AG04450 (cell line): ENCODE results near the gene ZNF277. TPM values are rescaled to one million over a fixed set of nuclear protein-coding genes. Genes with fewer than 3 reads are reported as not detected.

Experiments
- CTCF ChIA-PET: fragments of 300-600, 350-600 bp; formaldehyde crosslinking; extraction: SDS; loops from one replicate; lab custom pipeline; 2022; ENCODE audit warnings: antibody characterized with exemption, inconsistent platforms; lab: Charles Lee
- POLR2A ChIA-PET: fragments of 350-600 bp; formaldehyde crosslinking; extraction: SDS; loops from one replicate; lab custom pipeline; 2021; ENCODE audit warnings: antibody characterized with exemption, inconsistent platforms; lab: Yijun Ruan, JAX
- DNase-seq: peaks from one replicate; pipeline ENCODE4 v3.0.0-alpha.2; 2011; ENCODE audit warnings: low read depth, low spot score
- H3K27ac ChIP-seq: one replicate; pipeline ENCODE4 v1.5.1; 2012; ENCODE audit warnings: low read depth, low read length, control low read depth
- H3K27me3 ChIP-seq: one replicate; pipeline ENCODE4 v1.6.0; 2012; ENCODE audit warnings: low read length; ENCODE audit not compliant: control insufficient read depth, insufficient read depth
- H3K4me3 ChIP-seq: 2 replicates; pipeline ENCODE4 v1.5.1; 2011; ENCODE audit warnings: mild to moderate bottlenecking, low read depth, low read length, control low read depth
- H3K9me3 ChIP-seq: 2 replicates; pipeline ENCODE4 v1.5.1; 2012; ENCODE audit warnings: low read length; ENCODE audit not compliant: control insufficient read depth, insufficient read depth
- CTCF ChIP-seq: IDR thresholded peaks from 2 replicates; pipeline ENCODE4 v1.5.1; 2011; ENCODE audit warnings: low read depth, low read length, control low read depth, inconsistent platforms
- polyA plus RNA-seq: library from polyadenylated mRNA; depleted of rRNA; stranded (reverse); fragments of >200 nt; gene quantifications from 2 replicates; pipeline ENCODE4 v1.2.3, GENCODE V29; 2011

ZNF277 gene
- polyA plus RNA-seq, 1 experiment = 30.3 TPM

DNA sequence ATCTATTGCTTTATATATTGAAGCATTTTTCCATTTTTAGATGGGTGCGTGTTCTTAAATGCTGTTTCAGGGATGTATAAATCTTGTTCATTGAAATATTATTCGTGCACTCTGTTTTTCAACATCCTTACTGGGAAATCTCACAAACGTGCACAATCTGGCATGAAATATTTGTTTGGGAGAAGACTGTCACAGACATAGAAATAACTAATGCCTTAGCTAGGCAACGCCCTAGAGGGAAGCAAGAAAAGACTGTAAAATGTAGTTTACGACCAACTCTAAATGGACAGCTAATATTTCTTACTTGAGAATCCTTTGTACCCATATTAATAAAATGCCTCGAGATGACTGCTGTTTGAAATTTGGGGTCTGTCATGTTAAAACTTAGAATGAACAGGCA, 9.2 kb upstream of the ZNF277 start:
- no peak overlapping the region for H3K27ac ChIP-seq
- CTCF ChIA-PET = no interaction called here
- H3K9me3 ChIP-seq = no peaks in the 10 kb centered on the region
- TF ChIP-seq CTCF = no peak
- DNase-seq = no peak
- H3K27me3 ChIP-seq = no peaks in the 10 kb centered on the region
- POLR2A ChIA-PET = interaction anchor here (0.5 kb wide), 1 partner anchor 8 kb away, joined by 3 read pairs; no protein-coding TSS in a partner anchor
- H3K4me3 ChIP-seq = no peak overlapping the region

DNA sequence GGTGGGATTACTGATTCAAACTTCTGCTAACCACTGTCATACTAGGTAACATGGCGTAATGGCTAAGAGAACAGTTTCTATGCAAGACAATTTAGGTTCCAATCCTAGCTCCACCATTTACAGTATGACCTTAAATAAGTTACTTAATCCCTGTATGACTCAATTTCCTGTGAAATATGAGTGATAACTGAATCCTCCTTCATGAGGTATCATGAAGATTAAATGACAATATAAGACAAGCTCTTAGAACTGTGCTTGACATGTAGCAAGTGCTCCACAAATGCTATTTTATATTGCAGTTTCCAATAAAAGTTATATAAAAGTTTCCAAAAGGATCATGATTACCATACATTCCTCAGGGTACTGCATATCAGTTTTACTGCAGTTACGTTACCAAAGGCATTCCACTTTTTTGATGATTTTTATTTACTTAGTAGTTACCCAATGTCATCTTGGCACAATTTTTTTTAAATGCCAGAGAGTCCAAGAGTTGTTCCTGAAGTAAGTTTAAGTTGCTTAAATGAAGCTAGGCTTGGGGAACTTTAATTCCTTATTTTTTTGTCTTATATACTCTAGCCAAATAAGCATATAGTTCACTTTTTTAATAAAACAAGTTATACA, 7.3 kb upstream of the ZNF277 start:
- POLR2A ChIA-PET = interaction anchor here (1.1 kb wide), 1 partner anchor 251 kb away, joined by 3 read pairs; the partner anchor contains the start of gene IFRD1
- H3K27me3 ChIP-seq = no peaks in the 10 kb centered on the region
- TF ChIP-seq CTCF = no peak
- DNase-seq = no peak
- H3K27ac ChIP-seq = no peak overlapping the region
- no peak overlapping the region for H3K4me3 ChIP-seq
- no peaks in the 10 kb centered on the region for H3K9me3 ChIP-seq
- CTCF ChIA-PET = interaction anchor here (0.7 kb wide), 1 partner anchor 211 kb away, joined by 3 read pairs; no protein-coding TSS in a partner anchor

DNA sequence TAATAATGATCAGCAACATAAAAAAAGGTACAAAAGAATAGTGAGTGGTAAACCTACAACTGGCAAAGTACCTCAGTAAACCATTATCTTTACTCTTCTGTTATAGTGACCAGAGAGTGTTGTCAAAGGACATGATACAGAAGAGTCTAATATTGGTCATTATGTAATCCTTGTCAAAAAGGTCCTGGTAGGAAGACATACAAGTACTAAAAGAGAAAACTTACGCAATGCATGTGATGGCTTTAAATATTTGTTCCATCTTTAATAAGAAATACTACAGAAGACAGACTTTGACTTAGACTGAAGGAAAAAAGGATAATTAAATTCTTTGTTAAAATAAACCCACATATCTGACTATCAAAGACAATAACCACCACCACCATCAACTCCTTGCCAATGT, 6.8 kb upstream of the ZNF277 start:
- CTCF ChIA-PET = interaction anchor here (2.0 kb wide), 1 partner anchor 436 kb away, joined by 5 read pairs; no protein-coding TSS in a partner anchor
- no peak for DNase-seq
- TF ChIP-seq CTCF = no peak
- Histone ChIP-seq H3K9me3 (no peaks in the 10 kb centered on the region), H3K4me3 (no peak overlapping the region), H3K27me3 (no peaks in the 10 kb centered on the region), H3K27ac (no peak overlapping the region)
- POLR2A ChIA-PET = no interaction called here

DNA sequence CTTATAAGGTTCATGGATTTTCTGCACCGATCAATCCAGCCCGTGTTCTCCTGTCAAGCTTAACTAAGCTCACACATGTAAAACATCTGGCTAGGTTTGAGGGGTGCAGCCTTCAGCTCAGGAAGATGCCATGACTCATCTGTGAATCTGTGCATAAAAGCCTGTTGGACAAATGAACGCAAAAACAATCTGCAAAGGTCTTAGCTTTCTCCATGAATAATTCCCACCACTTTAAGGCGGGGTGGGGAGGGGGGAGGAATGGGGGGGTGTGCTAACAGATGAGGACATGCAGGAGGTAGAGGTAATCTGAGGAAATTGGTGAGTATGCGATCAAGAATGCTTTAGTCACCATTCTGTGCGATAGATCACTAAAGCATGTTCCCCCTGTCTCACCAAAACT, 5.1 kb upstream of the ZNF277 start:
- ChIA-PET POLR2A (interaction anchor here (0.6 kb wide), 1 partner anchor 219 kb away, joined by 4 read pairs; no protein-coding TSS in a partner anchor), CTCF (interaction anchor here (1.0 to 2.0 kb wide), 3 partner anchors 122 to 460 kb away, joined by 3 to 5 read pairs (median 4); no protein-coding TSS in a partner anchor)
- DNase-seq = peak; percentile 42
- TF ChIP-seq CTCF = no peak
- no peak overlapping the region for H3K4me3 ChIP-seq
- no peaks in the 10 kb centered on the region; the same call in 1 of the 2 replicates for H3K9me3 ChIP-seq
- no peak overlapping the region for H3K27ac ChIP-seq
- H3K27me3 ChIP-seq = no peaks in the 10 kb centered on the region

DNA sequence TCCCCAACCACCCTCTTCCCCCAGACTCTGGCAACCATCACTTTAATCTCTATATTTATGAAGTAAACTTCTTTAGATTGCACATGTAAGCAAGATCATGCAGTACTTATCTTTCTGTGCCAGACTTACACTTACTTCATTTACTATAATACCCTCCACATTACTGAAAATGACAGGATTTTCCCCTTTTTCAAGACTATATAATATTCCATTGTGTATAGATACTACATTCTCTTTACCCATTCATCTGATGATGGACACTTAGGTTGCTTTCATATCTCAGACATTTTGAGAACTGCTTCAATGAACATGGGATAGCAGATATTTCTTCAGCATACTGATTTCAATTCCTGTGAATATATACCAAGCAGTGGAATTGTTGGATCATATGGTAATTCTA, 4.7 kb upstream of the ZNF277 start:
- no peak for DNase-seq
- Histone ChIP-seq H3K4me3 (no peak overlapping the region), H3K27ac (no peak overlapping the region), H3K27me3 (no peaks in the 10 kb centered on the region), H3K9me3 (no peaks in the 10 kb centered on the region; the same call in 1 of the 2 replicates)
- ChIA-PET POLR2A (no interaction called here), CTCF (interaction anchor here (1.0 to 2.0 kb wide), 4 partner anchors 123 to 460 kb away, joined by 3 to 5 read pairs (median 4); no protein-coding TSS in a partner anchor)
- TF ChIP-seq CTCF = no peak
